DMS 273 treated with DMSO at 0.1 percent for 48 hours (cell line): ENCODE measurements around the gene IL9.
"Not testable (repeated sequence)": the region's sequence is repeated elsewhere in the genome, so short reads cannot be mapped to it uniquely, and the experiment has no call there.

Experiments used
- DNase-seq: peaks from one replicate; lab custom pipeline; 2025; lab: John Stamatoyannopoulos, UW

IL9 gene

GRCh38 chr5:135867599-135867998 is 28.0 kb downstream of the IL9 start:
- no peak for DNase-seq

GRCh38 chr5:135866016-135866415 is 29.6 kb downstream of the IL9 start:
- DNase-seq = no peak

GRCh38 chr5:135864503-135865435 is 30.9 kb downstream of the IL9 start:
- DNase-seq = no peak

- no peak for DNase-seq
Measured at GRCh38 chr5:135862744-135863143, 32.9 kb downstream of the IL9 start.

GRCh38 chr5:135862086-135862485 is 33.6 kb downstream of the IL9 start:
- DNase-seq = no peak

- no peak for DNase-seq
Measured at GRCh38 chr5:135861641-135862040, 34.0 kb downstream of the IL9 start.

- DNase-seq = no peak
Measured at GRCh38 chr5:135859641-135860040, 36.0 kb downstream of the IL9 start.

GRCh38 chr5:135859186-135859585 is 36.5 kb downstream of the IL9 start:
- DNase-seq = not testable (repeated sequence)

GRCh38 chr5:135857630-135858311 is 37.9 kb downstream of the IL9 start:
- no peak for DNase-seq

- DNase-seq = no peak
Measured at GRCh38 chr5:135851915-135852845, 43.5 kb downstream of the IL9 start.

- no peak for DNase-seq
Measured at GRCh38 chr5:135851186-135851914, 44.3 kb downstream of the IL9 start.

- DNase-seq = no peak
Measured at GRCh38 chr5:135850671-135851070, 45.0 kb downstream of the IL9 start.

- no peak for DNase-seq
Measured at GRCh38 chr5:135850231-135850630, 45.4 kb downstream of the IL9 start.

GRCh38 chr5:135847976-135848375 is 47.7 kb downstream of the IL9 start:
- DNase-seq = no peak

- no peak for DNase-seq
Measured at GRCh38 chr5:135846311-135846710, 49.3 kb downstream of the IL9 start.

GRCh38 chr5:135843571-135844337 is 51.9 kb downstream of the IL9 start:
- DNase-seq = no peak

- no peak for DNase-seq
Measured at GRCh38 chr5:135842737-135843136, 52.9 kb downstream of the IL9 start.
